Coronary artery (tissue), 2 donors: ENCODE measurements around the gene SELENOW.
"Not testable (repeated sequence)": the region's sequence is repeated elsewhere in the genome, so short reads cannot be mapped to it uniquely, and the experiment has no call there.

Experiments
- DNase-seq: peaks from one replicate; pipeline ENCODE4 v3.0.0-alpha.2; 2017; ENCODE audit warnings: low spot score
- H3K27ac ChIP-seq, 2 donors: fragments of 200-600 bp; sonication (generic); one replicate each; pipeline ENCODE4 v1.5.1; 2016 to 2019
- H3K4me3 ChIP-seq: fragments of 200-600 bp; sonication (generic); 2 replicates; pipeline ENCODE4 v1.5.1; 2016; ENCODE audit warnings: mild to moderate bottlenecking, moderate library complexity
- TF ChIP-seq, protein P1 (sequence below): fragments of 200-600 bp; sonication (generic); IDR thresholded peaks from one replicate; pipeline ENCODE4 v1.5.1; 2019; ENCODE audit warnings: antibody characterized with exemption

The SELENOW gene

GRCh38 chr19:47765523-47766358 lies 12.8 kb upstream of the SELENOW start:
- Histone ChIP-seq H3K4me3 (no peak overlapping the region), H3K27ac (no peak overlapping the region)
- TF ChIP-seq, protein P1, sequence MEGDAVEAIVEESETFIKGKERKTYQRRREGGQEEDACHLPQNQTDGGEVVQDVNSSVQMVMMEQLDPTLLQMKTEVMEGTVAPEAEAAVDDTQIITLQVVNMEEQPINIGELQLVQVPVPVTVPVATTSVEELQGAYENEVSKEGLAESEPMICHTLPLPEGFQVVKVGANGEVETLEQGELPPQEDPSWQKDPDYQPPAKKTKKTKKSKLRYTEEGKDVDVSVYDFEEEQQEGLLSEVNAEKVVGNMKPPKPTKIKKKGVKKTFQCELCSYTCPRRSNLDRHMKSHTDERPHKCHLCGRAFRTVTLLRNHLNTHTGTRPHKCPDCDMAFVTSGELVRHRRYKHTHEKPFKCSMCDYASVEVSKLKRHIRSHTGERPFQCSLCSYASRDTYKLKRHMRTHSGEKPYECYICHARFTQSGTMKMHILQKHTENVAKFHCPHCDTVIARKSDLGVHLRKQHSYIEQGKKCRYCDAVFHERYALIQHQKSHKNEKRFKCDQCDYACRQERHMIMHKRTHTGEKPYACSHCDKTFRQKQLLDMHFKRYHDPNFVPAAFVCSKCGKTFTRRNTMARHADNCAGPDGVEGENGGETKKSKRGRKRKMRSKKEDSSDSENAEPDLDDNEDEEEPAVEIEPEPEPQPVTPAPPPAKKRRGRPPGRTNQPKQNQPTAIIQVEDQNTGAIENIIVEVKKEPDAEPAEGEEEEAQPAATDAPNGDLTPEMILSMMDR = peak; percentile 78
- DNase-seq = no peak

DNA sequence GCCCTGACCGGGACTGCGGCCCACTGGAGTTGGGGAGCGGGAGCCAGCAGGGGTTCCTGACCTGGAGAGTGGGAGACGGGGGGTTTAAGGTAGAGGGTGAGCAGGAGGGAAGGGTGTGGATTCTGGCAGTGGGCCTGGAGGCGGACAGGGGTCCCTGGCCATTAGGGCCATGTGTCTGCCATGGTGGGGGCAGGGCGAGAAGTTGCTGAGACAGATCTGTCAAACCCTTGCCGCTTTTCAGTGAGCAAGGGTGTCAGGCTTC lies 12.2 kb upstream of the SELENOW start:
- no peak overlapping the region for H3K27ac ChIP-seq
- H3K4me3 ChIP-seq = no peak overlapping the region
- TF ChIP-seq, protein P1 = no peak
- DNase-seq = no peak

- no peak for DNase-seq
- H3K27ac ChIP-seq = no peak overlapping the region
- H3K4me3 ChIP-seq = no peak overlapping the region
- TF ChIP-seq, protein P1 = no peak
These were observed 11.8 kb upstream of the SELENOW start for GRCh38 chr19:47766670-47767069.

GRCh38 chr19:47767349-47767748 lies 11.2 kb upstream of the SELENOW start:
- TF ChIP-seq, protein P1 = no peak
- H3K4me3 ChIP-seq = no peak overlapping the region
- no peak for DNase-seq
- H3K27ac ChIP-seq = no peak overlapping the region

DNA sequence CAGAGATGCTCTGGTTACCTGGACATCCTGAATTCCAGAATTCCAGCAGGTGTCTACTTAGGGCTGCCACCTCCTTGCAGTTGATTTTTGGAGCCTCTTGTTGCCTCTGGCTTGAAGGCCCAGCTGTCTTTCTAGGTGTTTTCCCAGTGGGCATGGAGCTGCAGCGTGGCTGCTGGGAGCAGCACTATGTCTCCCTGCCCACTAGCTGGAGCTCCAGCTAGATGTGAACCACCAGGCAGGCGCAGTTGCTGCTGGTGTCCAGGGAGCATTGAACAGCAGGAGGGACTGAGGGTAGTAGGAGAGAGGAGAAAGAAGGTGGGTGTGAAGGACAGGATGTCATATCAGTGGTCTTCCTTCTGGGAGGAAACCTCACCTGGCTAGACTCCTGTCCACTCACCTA lies 9.9 kb upstream of the SELENOW start:
- TF ChIP-seq, protein P1 = no peak
- no peak overlapping the region for H3K4me3 ChIP-seq
- no peak overlapping the region for H3K27ac ChIP-seq
- DNase-seq = no peak

DNA sequence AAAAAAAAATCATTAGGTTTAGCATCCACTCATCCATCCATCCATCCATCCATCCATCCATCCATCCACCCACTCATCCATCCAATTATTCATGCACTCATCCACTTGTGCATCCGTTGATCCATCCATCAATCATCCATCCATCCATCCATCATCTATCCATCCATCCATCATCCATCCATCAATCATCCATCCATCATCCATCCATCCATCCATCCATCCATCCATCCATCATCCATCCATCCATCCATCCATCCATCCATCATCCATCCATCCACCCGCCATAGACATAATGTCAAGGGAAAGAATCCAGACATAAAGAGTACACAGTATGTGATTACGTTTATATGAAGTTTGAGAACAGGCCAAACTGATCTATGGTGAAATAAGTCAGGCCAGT lies 9.0 kb upstream of the SELENOW start:
- no peak overlapping the region for H3K27ac ChIP-seq
- no peak overlapping the region for H3K4me3 ChIP-seq
- TF ChIP-seq, protein P1 = no peak
- no peak for DNase-seq

DNA sequence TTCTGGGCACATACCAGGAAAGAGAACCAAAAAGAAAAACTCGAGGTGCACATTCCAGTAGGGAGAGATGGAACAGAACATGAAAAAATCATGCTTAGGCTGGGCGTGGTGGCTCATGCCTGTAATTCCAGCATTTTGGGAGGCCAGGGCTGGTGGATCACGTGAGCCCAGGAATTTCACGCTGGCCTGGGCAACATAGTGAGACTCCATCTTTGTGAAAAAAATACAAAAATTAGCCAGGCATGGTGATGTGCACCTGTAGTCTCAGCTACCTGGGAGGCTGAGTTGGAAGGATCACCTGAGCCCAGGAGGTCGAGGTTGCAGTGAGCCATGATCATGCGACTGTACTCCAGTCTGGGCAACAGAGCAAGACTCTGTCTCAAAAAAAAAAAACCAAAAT lies 7.2 kb upstream of the SELENOW start:
- not testable (repeated sequence) for H3K4me3 ChIP-seq, H3K27ac ChIP-seq, DNase-seq
